HL-60 (cell line): Measurements from ENCODE around the gene TJP3.

Source experiments
- SPI1 ChIP-seq: IDR thresholded peaks from 2 replicates; pipeline ENCODE4 v1.6.1; 2012; ENCODE audit warnings: low read depth, mild to moderate bottlenecking, borderline replicate concordance
- TF ChIP-seq, protein P1 (sequence below): IDR thresholded peaks from one replicate; pipeline ENCODE4 v1.5.1; 2011; ENCODE audit warnings: low read length, control low read depth, inconsistent platforms; ENCODE audit not compliant: insufficient read depth

DNA sequence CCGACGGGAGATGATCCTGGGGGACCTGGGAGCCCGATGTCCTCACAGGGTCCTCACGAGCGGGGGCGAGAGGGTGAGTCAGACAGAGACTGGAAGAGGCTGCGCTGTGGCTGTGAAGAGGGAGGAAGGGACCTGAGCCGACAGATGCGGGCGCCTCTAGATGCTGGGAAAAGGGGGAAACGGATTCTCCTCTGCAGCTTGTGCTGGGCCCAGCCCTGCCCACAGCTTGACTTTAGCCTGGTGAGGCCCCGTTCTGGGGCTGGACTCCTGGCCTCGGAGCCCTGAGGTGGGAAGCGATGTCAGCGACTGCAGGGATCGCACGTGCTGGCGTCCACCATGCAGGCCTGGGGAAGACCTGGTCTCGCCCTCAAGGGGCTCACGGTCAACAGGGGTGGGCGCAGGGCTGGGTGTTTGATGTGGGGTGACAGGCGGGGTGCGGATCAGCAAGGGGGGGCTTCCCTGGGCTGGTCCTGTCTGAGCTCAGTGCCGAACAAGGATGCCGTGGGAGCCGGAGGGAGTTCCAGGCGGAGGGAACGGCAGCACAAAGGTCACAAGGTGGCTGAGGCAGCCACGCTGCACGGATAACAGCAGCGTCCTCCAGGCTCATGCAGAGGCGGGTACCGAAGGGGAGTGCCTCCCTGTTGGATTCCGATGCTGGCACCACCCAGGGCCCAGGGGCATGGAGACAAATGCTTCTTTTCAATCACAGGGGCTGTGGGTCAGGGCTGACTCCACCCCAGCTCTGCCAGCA lies 39.7 kb upstream of the TJP3 start:
- TF ChIP-seq, protein P1, sequence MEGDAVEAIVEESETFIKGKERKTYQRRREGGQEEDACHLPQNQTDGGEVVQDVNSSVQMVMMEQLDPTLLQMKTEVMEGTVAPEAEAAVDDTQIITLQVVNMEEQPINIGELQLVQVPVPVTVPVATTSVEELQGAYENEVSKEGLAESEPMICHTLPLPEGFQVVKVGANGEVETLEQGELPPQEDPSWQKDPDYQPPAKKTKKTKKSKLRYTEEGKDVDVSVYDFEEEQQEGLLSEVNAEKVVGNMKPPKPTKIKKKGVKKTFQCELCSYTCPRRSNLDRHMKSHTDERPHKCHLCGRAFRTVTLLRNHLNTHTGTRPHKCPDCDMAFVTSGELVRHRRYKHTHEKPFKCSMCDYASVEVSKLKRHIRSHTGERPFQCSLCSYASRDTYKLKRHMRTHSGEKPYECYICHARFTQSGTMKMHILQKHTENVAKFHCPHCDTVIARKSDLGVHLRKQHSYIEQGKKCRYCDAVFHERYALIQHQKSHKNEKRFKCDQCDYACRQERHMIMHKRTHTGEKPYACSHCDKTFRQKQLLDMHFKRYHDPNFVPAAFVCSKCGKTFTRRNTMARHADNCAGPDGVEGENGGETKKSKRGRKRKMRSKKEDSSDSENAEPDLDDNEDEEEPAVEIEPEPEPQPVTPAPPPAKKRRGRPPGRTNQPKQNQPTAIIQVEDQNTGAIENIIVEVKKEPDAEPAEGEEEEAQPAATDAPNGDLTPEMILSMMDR: no peak
- no peak for TF ChIP-seq SPI1
